Subcutaneous adipose tissue (tissue), 4 donors: ENCODE results near the gene MSX2. TPM values are rescaled to one million over a fixed set of nuclear protein-coding genes. Genes with fewer than 3 reads are reported as not detected.

Experiments
- CTCF ChIP-seq: fragments of 450-650 bp; IDR thresholded peaks from one replicate; pipeline ENCODE4 v1.5.1; 2016; ENCODE audit warnings: low read depth, mild to moderate bottlenecking, control low read depth, antibody characterized with exemption, moderate library complexity
- total RNA-seq, 4 donors: library from RNA; depleted of rRNA; stranded (reverse); fragments of >200 nt; gene quantifications; one replicate each; pipeline ENCODE4 v1.1.0, GENCODE V29; 2016

The MSX2 gene
- total RNA-seq, 4 donors from 2014 or later = 0.34 to 0.98 (median 0.71) TPM

- TF ChIP-seq CTCF = no peak
These were observed 25.3 kb upstream of the MSX2 start for GRCh38 chr5:174699131-174699530.

DNA sequence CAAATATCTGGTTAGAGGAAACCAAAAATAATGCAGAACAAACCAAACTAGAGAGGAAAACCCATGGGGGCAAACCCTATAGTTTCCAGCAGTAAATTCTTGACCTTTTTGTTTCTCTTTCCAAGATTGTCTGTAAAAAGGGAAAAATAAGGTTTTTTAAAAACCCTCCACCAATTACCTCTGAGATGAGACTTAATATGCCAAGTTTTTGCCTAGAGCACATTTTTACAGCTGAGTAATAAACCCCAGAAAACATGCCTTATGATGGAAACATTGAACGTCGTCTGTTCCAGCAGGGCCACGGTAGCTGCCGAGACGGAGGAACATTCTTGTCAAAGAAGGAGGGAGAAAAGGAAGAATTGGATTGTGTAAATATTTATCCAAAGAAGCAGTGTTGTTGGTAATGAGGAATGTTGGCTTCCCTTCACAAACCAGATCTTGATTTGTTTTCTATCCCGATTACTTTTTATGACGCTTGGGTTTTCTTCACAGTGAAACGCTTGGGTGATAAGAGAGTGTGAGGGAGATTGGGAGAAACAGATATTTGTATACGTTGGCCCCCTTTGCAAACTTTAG is 17.3 kb upstream of the MSX2 start:
- no peak for TF ChIP-seq CTCF

GRCh38 chr5:174707671-174708070 is 16.7 kb upstream of the MSX2 start:
- TF ChIP-seq CTCF = no peak

GRCh38 chr5:174708476-174709207 is 15.7 kb upstream of the MSX2 start:
- TF ChIP-seq CTCF = no peak

DNA sequence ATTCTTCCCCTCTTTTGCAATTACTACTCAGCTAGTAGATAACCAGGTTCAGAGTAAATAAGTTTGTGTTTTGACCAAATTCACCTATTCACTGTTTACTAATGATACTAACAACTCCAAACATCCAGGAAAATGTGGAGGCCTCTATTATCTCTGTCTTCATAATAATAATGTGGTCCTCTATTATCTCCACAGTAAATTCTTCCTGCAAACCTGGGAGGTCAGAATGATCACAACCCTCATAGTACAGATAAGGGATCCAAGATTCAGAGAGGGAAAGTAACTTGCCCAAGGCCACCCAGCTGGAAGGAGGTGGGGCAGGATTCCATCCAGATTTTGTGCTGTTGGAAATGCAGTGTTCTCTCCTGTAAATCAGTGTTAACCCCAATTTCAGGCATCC is 9.6 kb upstream of the MSX2 start:
- TF ChIP-seq CTCF = no peak

GRCh38 chr5:174715804-174716203 is 8.6 kb upstream of the MSX2 start:
- no peak for TF ChIP-seq CTCF

DNA sequence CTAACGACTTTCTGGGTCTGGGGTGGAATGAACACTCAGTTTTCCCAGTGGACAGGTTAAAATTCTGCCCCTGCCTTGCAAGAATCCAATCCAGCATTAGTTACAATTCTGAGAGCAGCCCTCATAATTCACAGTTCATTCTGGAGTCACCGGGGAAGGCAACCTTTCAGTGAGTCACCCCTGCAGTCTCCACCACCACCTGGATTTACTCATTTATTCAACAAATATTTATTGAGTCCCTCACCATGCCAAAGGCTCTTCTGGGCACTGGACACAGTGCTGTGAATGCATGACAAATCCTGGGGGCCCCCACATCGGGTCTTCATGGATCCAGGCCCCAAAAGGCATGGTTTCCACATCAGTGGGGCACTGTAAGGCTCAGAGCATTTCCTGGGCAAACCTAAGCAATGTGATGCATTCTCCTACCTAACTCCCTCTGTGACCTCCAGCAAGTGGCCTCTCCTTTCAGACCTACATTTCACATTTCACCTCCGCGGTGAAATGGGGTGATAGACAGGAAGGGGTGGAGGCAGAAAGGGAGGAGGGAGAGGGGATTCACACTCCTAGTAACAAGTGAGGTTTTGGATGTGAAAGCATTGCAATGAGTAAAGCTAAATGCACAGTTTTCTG is 6.4 kb upstream of the MSX2 start:
- no peak for TF ChIP-seq CTCF
